GM13977 (cell line): ENCODE data around the gene HOXC9.

Experiments
- DNase-seq: peaks from one replicate; pipeline ENCODE4 v3.0.0; 2012; ENCODE audit warnings: low spot score
- in situ Hi-C: fragments of 300-500 bp; cut with MboI; formaldehyde crosslinking; loops from one replicate; pipeline ENCODE4 v1.12.0; 2022; ENCODE audit warnings: low sequenced_read_pairs, low pct_unique_long_range_greater_than_20kb, mixed read lengths, inconsistent platforms; ENCODE audit not compliant: unreplicated experiment
- TF ChIP-seq, protein P1 (sequence below): IDR thresholded peaks from 2 replicates; pipeline ENCODE4 v1.5.1; 2012; ENCODE audit warnings: mild to moderate bottlenecking, control low read depth; ENCODE audit not compliant: insufficient read depth; ENCODE audit errors: extremely low read depth, missing control alignments

HOXC9 gene

DNA sequence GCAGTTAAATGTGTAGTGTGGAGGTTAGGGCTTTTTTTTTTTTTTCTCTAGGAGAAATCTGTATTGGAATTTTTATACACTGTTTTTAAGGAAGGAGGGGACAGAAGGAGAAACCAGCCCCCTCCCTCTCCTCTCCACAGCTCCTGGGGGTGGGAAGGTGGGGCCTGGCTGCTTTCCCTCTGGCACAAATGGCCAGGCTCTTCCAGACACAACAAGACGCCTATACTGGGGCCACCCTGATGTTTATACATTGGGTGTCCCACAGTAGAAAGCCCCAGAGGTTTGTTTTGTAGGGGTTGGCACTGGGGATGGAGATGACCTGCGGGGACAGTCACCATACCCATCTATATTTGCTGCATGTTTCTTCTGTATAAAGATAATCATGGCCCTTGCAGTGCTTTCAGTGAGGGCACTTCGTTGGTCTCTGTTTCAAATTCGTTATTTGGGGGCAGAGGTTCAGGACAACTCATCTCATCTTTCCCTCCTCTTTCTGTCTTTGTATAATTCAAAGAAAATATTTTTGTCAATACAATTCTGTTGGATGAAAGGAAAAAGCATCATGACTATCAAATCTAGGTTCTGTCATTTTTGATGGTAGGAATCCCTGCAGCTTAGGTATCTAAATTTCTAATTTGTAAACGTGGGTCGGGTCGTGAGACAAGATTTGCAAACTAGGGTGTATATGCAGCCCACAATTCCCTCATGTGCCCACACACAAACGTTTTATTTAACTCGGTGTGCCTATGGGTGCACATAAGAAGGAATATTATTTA, 23.0 kb upstream of the HOXC9 start:
- no peak for DNase-seq
- in situ Hi-C loops, result no loop called here
- TF ChIP-seq, protein P1, sequence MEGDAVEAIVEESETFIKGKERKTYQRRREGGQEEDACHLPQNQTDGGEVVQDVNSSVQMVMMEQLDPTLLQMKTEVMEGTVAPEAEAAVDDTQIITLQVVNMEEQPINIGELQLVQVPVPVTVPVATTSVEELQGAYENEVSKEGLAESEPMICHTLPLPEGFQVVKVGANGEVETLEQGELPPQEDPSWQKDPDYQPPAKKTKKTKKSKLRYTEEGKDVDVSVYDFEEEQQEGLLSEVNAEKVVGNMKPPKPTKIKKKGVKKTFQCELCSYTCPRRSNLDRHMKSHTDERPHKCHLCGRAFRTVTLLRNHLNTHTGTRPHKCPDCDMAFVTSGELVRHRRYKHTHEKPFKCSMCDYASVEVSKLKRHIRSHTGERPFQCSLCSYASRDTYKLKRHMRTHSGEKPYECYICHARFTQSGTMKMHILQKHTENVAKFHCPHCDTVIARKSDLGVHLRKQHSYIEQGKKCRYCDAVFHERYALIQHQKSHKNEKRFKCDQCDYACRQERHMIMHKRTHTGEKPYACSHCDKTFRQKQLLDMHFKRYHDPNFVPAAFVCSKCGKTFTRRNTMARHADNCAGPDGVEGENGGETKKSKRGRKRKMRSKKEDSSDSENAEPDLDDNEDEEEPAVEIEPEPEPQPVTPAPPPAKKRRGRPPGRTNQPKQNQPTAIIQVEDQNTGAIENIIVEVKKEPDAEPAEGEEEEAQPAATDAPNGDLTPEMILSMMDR, result no peak

DNA sequence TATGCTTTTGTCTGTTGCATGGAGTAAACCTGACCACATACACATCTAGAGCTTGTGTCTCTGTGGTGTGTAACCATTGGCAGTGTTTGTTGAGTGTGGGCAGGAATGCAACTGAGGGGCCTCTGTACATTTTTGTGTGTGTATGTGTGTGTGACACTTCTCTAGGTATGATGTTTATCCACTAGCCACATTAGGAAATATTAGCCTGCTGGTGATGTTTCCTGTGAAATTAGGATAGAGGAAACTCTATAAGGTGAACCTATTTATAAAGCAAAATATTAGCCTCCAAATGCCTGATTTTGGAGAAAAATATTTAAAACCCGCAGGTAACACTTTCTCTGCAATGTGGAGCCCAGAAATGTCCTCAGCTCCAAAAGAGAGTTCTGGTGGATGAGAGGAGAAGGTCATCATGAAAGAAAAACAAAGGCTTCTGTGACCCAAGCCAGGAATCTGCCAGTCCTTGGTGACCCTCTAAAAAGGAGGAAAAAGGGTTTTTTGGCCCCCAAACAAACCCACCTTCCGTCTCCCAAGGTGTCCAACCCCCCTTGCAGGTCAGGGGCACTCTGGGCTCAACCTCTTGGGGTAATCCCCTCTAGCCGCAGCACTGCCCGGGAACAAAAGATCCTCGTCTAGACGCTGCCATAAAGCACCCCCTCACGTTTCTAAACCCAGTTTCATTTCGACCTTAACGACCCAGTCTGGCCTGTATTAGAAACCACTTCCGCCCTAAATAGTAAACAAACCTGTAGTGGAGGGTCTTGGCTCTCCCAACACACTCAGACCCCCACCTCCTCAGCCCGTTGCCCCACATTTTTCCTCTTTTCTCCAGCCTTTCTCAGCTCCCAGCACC, 22.1 kb upstream of the HOXC9 start:
- no peak for DNase-seq
- TF ChIP-seq, protein P1, result no peak
- in situ Hi-C loops, result no loop called here

DNA sequence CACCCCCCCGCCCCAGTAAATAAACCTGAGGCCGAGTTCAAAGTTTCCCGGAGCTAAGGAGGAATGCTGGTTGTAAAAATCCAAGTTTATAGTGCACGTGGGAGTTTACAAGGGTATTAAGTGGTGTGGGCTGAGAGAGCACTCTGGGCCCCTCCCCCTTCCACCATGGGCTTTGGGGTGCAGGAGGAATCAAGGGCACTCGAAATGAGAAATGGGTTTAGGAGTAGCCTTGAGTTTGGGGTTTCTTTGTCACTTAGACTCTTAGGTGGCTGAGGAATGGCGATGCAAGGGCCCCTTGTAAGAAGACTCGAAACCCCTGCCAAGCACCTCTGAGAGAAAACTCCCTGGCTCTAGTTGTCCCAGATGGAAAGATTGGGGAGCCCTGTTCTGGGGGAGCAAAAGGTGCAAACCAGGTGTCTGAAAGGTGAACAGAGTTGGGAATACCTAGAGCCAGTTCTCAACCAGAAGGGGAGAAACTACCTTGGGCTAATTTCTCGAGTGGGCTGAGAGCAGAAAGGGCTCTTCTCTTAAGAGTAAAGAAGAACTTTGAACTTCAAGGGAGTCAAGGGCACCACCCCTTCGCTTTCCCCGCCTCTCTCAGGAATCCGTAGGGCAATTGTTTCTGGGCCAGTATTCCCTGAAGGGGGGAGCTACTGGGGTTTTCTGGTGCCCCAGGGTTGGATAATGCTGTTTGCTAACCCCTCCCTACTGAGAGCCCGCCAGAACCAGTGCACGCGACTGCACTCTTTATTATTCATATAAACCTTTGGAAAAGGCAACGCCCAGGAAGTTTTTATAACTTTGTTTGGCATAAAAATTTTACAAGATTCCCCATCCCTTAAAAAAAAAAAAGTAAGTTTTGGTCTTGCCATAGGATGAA, 21.2 kb upstream of the HOXC9 start:
- in situ Hi-C loops, result no loop called here
- TF ChIP-seq, protein P1, result no peak
- no peak for DNase-seq

DNA sequence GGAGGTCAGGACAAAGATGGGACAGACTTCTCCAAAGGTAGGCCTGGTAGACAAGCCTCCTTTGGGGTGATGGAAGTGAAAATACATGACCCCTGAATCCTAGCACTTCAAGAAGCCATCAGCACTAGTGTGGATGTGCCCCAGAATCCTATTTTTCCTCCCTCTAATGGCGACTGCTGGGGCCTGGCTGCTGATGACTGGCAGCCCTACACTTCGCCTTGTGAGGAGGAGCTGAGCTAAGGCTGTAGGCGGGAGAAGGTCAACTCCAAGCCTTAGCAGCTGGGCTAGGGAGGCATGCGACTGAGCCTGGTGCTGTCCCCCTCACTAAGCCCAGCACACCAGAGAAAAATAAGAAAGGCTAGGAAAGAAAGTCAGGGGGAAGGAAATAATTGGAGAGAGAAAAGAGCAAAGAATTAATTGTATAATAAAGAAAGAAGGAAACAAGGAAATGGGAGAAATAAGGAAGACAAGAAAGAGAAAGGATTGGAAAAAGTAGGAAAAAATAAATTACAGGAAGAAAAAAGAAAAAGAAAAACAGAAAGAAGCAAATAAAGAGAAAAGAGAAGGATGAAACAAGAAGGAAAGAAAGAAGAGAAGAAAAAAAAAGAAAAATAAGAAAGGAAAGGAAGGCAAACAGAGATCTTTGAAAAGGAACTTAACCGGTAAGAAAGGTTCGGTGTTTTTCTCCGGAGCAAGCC, 19.7 kb upstream of the HOXC9 start:
- TF ChIP-seq, protein P1, result no peak
- DNase-seq, result no peak
- in situ Hi-C loops, result no loop called here

DNA sequence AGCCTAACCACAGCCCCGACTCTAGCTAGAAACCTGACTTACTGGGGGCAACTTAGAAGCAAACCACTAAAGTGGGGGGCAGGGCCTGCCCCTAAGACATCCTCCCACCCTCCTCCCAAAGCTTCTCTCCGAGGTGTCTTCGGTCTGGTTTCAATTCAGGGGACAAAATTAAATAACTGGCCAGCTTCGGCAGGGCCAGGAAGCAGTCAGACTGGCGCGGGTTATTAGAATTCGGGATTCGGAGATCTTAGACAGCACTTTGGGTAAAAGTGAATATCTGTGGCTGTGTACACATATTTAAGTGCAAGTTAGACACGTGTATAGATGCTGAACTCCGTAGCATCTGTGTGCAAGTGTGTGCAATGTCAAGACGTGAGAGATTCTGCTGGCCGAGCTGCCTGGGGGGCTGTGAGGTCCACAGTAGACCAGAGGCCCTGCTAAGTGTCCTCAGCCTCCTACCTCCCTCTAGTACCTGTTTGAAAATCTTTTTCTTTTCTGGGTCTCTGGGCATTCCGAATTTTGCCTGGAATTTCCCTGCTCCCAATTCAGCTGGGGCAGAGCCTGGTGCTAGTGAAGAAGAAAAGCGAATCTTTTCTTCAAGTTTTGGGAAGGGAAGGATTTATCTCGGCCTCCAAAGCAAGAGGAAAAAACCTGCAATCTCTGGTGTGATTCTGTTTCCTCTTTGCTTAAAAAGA, 19.0 kb upstream of the HOXC9 start:
- in situ Hi-C loops, result no loop called here

More for the DNA sequence above, 19.0 kb upstream of the HOXC9 start:
- DNase-seq, result no peak
- TF ChIP-seq, protein P1, result no peak
